ENCODE measurements around the gene TEX54.

The TEX54 gene

DNA sequence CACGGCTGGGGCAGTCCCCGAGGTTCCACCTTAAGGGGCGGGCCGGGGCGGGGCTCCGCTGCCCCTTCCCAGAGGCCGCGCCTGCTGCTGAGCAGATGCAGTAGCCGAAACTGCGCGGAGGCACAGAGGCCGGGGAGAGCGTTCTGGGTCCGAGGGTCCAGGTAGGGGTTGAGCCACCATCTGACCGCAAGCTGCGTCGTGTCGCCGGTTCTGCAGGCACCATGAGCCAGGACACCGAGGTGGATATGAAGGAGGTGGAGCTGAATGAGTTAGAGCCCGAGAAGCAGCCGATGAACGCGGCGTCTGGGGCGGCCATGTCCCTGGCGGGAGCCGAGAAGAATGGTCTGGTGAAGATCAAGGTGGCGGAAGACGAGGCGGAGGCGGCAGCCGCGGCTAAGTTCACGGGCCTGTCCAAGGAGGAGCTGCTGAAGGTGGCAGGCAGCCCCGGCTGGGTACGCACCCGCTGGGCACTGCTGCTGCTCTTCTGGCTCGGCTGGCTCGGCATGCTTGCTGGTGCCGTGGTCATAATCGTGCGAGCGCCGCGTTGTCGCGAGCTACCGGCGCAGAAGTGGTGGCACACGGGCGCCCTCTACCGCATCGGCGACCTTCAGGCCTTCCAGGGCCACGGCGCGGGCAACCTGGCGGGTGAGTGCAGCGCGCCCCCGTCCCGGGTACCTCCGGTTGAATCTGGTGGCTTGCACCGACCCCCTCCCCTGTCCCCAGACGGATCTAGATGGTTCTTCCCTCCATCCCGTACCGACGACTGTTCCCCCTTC lies 48.4 kb upstream of the TEX54 start, which contains the start of gene SLC3A2 (continued):
- TF ChIP-seq ZNF221 (tag by site-specific recombination; IDR thresholded peaks at IDR 0.05; ENCODE audit: borderline replicate concordance) (no peak), ZNF837 (tag by site-specific recombination; IDR thresholded peaks at IDR 0.05) (0 out of 2 replicates have a peak, but pooled peaks have one; percentile 50), ZNF747 (tag by site-specific recombination; IDR thresholded peaks at IDR 0.05) (no peak), ZNF830 (tag by site-specific recombination; IDR thresholded peaks at IDR 0.05; ENCODE audit: low read depth) (no peak), ZNF501 (tag by site-specific recombination; IDR thresholded peaks at IDR 0.05) (peak; percentile 96), WT1 (tag by site-specific recombination; IDR thresholded peaks at IDR 0.05) (no peak), ZNF274 (IDR thresholded peaks at IDR 0.05; ENCODE audit: low read length) (no peak), ZNF274 (tag by site-specific recombination; IDR thresholded peaks at IDR 0.05; ENCODE audit: borderline replicate concordance) (no peak), ZNF621 (tag by site-specific recombination; IDR thresholded peaks at IDR 0.05) (no peak), ZNF610 (tag by site-specific recombination; IDR thresholded peaks at IDR 0.05; ENCODE audit: borderline replicate concordance) (no peak), ZNF133 (tag by site-specific recombination; IDR thresholded peaks at IDR 0.05) (no peak), IKZF3 (tag by site-specific recombination; IDR thresholded peaks at IDR 0.05) (no peak), ZNF624 (tag by site-specific recombination; IDR thresholded peaks at IDR 0.05) (0 out of 2 replicates have a peak, but pooled peaks have one; percentile 39), GLI2 (tag by site-specific recombination; IDR thresholded peaks at IDR 0.05; ENCODE audit: borderline replicate concordance, low read depth) (no peak), ZNF768 (tag by site-specific recombination; IDR thresholded peaks at IDR 0.05) (peak; percentile 33; the same call in 1 of the 2 replicates), KLF16 (tag by site-specific recombination; IDR thresholded peaks at IDR 0.05) (peak; percentile 68), ZNF548 (tag by site-specific recombination; IDR thresholded peaks at IDR 0.05) (no peak), RBAK (tag by site-specific recombination; IDR thresholded peaks at IDR 0.05) (no peak), ZNF350 (tag by site-specific recombination; IDR thresholded peaks at IDR 0.05) (no peak), ZNF335 (tag by site-specific recombination; conservative IDR thresholded peaks at IDR 0.05) (0 out of 2 replicates have a peak, but pooled peaks have one; percentile 10), ZNF48 (tag by site-specific recombination; IDR thresholded peaks at IDR 0.05) (no peak), ZNF530 (tag by site-specific recombination; IDR thresholded peaks at IDR 0.05; ENCODE audit: low read depth) (no peak), BCL11B (tag by site-specific recombination; IDR thresholded peaks at IDR 0.05; ENCODE audit: low read depth) (peak; percentile 78; the same call in 1 of the 2 replicates), ZFP41 (tag by site-specific recombination; IDR thresholded peaks at IDR 0.05; ENCODE audit: borderline replicate concordance) (no peak), ZEB2 (tag by site-specific recombination; IDR thresholded peaks at IDR 0.05) (peak; percentile 97), ZNF121 (tag by site-specific recombination; IDR thresholded peaks at IDR 0.05) (peak; percentile 63; the same call in 1 of the 2 replicates), HOXD13 (CRISPR knock-in tag; IDR thresholded peaks at IDR 0.05; ENCODE audit: borderline replicate concordance) (0 out of 2 replicates have a peak, but pooled peaks have one; percentile 6), ZNF645 (tag by site-specific recombination; IDR thresholded peaks at IDR 0.05) (no peak; the same call in 1 of the 2 replicates), SETDB1 (IDR thresholded peaks at IDR 0.05; ENCODE audit: insufficient read length, low read length) (no peak), ZBTB17 (tag by site-specific recombination; IDR thresholded peaks at IDR 0.05) (peak; percentile 90), ZNF529 (tag by site-specific recombination; IDR thresholded peaks at IDR 0.05; ENCODE audit: insufficient replicate concordance) (no peak), ZNF202 (tag by site-specific recombination; IDR thresholded peaks at IDR 0.05; ENCODE audit: borderline replicate concordance) (no peak), ZNF302 (tag by site-specific recombination; IDR thresholded peaks at IDR 0.05; ENCODE audit: low read depth) (no peak), ZBTB10 (tag by site-specific recombination; IDR thresholded peaks at IDR 0.05) (0 out of 2 replicates have a peak, but pooled peaks have one; percentile 35), ZIC2 (tag by site-specific recombination; IDR thresholded peaks at IDR 0.05) (peak; percentile 22; the same call in 1 of the 2 replicates), ZNF664 (tag by site-specific recombination; IDR thresholded peaks at IDR 0.05) (no peak)
- TF ChIP-seq, protein P1, sequence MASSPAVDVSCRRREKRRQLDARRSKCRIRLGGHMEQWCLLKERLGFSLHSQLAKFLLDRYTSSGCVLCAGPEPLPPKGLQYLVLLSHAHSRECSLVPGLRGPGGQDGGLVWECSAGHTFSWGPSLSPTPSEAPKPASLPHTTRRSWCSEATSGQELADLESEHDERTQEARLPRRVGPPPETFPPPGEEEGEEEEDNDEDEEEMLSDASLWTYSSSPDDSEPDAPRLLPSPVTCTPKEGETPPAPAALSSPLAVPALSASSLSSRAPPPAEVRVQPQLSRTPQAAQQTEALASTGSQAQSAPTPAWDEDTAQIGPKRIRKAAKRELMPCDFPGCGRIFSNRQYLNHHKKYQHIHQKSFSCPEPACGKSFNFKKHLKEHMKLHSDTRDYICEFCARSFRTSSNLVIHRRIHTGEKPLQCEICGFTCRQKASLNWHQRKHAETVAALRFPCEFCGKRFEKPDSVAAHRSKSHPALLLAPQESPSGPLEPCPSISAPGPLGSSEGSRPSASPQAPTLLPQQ (tag by site-specific recombination; IDR thresholded peaks at IDR 0.05): peak; percentile 48; the same call in 1 of the 2 replicates

Data from HEK293 (cell line).